NCI-H2196 treated with DMSO at 0.1 percent for 48 hours (cell line): ENCODE data around the gene SLC15A4.
"Not testable (repeated sequence)": the region's sequence is repeated elsewhere in the genome, so short reads cannot be mapped to it uniquely, and the experiment has no call there.

ENCODE experiments used
- DNase-seq: peaks from one replicate; lab custom pipeline; 2025; ENCODE audit not compliant: unreplicated experiment; lab: John Stamatoyannopoulos, UW

Gene SLC15A4

DNA sequence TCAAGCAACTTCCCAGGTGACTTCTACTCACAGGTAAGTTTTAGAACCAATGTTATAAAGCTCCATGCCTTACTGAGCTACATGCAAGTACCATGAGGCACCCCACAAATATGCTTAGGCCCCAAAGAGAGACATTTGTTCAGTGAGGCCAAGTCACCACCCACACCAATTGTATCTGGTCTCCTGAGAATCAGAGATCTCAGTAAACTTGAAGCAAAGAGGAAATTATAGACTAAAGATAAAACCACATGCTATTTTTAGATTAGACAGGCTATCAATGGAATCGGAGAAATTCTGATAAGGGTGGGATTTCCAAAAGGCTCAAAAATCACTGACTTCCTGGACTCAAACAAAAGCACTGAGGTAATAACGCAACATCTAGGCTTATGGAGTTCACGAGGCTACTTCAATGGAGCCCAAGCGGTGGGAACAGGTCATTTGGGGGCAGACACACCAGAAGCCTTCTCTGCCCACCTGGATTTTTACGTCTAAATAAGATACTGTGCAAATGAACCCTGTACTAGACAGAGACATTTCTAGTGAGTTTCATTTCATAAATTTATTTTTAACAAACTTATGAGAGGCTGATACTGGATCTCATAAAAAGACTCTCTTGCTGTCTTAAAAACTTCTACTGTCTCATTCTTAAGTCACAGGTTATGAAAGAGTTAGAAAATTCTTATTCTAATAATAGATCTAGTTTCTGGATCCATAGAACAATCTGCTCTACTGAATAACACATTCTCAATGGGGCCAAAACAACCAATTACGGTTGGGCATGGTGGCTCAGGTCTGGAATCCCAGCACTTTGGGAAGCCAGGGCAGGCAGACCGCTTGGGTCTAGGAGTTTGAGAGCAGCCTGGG is 7.7 kb downstream of the SLC15A4 start:
- no peak for DNase-seq

- no peak for DNase-seq
These were observed 9.1 kb downstream of the SLC15A4 start for GRCh38 chr12:128814411-128815261.

DNA sequence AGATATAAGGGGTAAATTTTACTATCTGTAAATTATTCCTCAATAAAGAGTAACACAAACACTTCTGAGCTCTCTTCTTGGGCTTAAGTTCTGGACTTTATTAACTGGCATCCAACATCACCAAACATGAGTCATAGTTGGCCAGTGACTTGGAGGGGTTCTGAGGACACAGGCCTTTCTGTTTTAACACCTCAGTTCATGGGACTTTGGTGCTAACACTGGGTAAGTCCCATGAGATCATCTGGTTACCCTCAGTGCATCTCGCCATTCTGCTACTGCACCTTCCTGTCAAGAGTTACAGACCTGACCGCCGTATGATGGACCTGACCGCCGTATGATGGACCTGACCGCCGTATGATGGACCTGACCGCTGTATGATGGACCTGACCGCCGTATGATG is 9.9 kb downstream of the SLC15A4 start:
- DNase-seq, result no peak

- no peak for DNase-seq
These were observed 10.4 kb downstream of the SLC15A4 start for GRCh38 chr12:128813392-128813791.

- no peak for DNase-seq
These were observed 12.0 kb downstream of the SLC15A4 start for GRCh38 chr12:128811806-128812205.

- DNase-seq, result no peak
These were observed 13.3 kb downstream of the SLC15A4 start for GRCh38 chr12:128810182-128811127.

- no peak for DNase-seq
These were observed 15.1 kb downstream of the SLC15A4 start for GRCh38 chr12:128808651-128809050.

DNA sequence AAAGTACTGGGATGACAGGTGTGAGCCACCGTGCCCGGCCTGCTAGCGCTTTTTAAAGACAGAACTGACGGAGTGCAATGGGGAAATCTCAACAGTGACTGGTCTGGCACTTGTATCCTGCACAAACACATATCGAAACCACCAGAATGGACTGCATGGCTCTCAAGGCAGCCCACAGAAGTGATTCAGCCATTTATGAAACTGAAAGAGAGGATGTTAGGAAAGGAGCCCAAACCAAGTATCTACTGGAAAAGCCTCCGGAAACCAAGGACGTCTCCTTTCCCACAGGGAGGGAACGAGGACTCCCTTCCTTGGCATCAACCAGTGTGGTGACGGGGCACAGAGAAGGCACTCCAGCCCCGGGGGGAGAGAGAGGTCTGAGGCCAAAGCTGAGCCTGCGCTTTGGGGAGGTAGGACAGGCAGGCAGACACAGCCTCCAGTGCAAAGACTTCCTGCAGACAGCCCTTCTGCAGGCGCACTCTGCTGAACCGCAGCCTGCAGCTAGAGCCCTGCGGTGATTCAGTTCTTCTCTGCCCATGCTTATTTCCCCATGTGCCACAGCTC is 16.5 kb downstream of the SLC15A4 start:
- no peak for DNase-seq

- DNase-seq, result no peak
These were observed 17.2 kb downstream of the SLC15A4 start for GRCh38 chr12:128806573-128806972.

GRCh38 chr12:128805406-128805805 is 18.4 kb downstream of the SLC15A4 start:
- DNase-seq, result not testable (repeated sequence)

DNA sequence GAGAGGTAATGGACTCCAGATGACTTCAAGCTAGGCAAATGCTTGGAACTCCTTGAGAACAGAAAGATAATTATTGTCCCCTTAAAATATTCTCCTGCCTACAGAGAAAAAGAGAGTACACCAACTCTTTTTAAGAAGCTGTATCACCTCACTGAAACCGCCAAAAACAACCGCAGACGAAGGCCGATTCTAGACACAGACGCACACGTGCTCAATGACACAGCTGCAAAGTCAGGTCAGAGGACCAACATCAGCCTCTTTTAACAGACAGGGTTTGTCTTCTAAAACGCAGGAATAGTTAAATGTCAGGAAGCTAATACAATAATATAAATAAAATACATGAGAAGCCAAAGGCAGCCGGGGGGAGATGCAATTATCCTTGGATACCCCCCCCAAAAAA is 19.0 kb downstream of the SLC15A4 start:
- DNase-seq, result no peak

GRCh38 chr12:128803788-128804187 is 20.0 kb downstream of the SLC15A4 start:
- no peak for DNase-seq

DNA sequence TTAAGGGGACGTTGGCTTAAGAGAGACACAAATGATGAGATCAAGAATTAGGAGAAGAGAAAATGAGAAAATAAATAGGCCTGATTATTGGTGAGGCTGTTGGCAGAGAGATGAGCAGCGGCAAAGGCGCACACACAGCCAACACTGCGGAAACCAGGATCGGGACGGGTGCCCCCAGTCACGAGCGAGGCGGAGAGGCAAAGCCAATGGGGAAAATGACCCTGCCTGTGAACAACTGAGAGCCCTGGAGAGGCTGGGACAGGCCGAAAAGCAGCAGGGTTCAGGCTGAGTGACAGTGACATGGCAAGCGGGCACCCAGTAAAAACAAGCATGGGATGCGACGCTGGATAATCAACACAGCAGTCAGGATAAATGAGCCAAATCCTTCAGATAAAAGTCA is 21.0 kb downstream of the SLC15A4 start:
- DNase-seq, result no peak

- no peak for DNase-seq
These were observed 21.8 kb downstream of the SLC15A4 start for GRCh38 chr12:128801879-128802391.

DNA sequence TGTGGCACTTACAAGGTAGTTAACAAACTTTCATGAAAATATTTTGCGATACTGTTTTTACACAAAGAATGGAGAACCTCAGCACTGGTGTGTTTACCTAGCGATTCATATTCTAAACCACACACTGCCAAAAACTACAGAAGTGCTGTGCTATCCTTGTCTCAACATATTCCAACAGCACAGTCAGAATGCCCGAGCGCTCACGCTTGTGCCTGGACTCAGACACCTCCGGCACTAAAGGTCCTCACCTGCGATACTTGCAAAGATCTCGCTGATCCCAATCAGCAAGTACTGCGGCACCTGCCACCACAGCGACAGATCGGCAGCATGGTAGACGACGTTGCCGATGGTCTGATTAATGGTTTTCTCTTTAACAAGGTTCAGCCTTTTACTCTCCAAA is 23.2 kb downstream of the SLC15A4 start:
- no peak for DNase-seq

- DNase-seq, result no peak
These were observed 25.0 kb downstream of the SLC15A4 start for GRCh38 chr12:128798571-128799341.

DNA sequence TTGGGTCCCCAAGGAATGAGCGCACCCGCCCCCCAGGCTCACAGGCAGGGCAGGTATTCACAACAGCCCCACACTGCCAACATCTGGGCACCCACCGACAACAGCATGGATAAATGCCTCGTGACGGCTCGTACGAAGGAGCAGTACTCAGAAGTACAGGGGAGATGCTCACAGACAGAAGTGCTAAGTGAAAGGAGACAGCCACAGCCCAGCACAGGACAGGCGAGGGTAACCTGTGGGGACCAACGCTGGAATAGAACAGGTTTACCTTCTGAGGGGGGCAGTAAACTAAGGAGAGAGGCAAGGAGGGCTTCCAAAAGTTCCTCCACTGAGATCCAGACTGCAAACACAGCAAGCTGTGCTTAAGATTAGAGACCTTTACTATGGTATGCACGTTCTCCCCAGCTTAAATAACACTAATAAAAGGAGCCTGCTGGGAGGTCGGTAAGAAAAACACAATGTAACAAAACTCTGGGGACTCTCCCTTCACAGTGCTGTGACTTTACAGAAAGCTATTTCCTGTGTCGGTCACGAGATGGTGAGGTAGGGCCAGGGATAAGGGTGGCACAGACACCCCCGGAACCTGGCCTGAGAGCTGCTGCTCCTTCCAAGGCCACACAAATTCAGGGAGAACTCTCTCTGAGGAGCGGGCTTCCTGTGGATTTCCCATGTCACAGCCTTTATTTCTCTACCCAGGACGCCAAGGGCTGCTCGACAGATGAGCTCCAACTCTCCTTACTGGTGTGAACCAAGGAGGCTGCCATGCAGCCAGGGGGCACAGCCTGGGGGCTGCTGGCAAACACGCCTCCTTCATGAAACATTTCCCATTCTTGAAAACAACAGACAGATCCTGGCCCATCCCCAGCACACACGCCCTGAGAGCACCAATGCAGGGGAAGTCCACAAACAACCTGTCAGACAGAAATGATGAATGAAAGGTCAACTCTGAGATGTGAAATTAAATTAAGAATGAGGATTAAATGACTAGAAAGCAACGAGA is 26.3 kb downstream of the SLC15A4 start:
- DNase-seq, result no peak

GRCh38 chr12:128796439-128797118 is 27.2 kb downstream of the SLC15A4 start:
- DNase-seq, result no peak
